ENCODE data around the gene ASCL5.

Gene ASCL5

DNA sequence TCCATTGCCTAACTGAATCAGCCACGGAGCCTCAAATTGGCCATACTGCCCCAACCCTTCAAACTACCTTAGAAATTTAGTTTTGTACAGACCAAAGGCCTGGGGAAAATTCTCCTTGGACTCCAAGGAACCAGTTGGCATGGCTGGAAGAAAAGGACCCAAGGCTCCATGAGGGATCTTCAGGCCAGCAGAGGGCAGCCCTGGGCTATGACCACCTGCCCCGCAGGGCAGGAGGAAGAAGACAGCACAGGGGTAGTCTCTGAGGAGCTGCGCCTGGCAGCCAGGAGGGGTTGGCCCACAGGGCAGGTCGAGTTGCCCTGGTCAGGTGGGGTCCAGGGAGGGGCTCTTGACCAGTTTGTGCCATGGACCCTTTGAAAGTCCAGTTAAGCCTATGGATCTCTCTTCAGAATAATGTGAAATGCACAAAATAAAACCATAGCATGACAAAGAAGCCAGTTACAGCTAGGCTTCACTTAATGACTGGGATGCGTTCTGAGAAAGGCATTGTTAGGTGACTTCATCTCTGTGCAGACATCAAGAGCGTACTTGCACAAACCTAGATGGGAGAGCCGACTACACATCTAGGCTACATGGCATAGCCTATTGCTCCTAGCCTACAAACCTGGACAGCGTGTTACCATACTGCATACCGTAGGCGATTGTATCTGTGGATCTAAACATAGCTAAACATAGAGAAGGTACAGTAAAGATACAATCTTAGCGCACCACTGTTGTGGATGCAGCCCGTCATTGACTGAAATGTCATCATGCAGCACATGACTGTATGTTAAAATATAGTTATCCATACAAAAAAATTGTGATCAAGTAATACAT is 40.9 kb downstream of the ASCL5 start:
- DNase-seq (ENCODE audit: low read depth in 2 of 2), result no peak

GRCh38 chr1:201084295-201084694 is 42.7 kb downstream of the ASCL5 start:
- DNase-seq (ENCODE audit: low read depth in 2 of 2), result no peak

- DNase-seq (ENCODE audit: low read depth in 2 of 2), result no peak
Measured at GRCh38 chr1:201083741-201084140, 43.2 kb downstream of the ASCL5 start.

GRCh38 chr1:201080135-201080534 is 46.8 kb downstream of the ASCL5 start:
- DNase-seq (ENCODE audit: low read depth in 2 of 2), result no peak

DNA sequence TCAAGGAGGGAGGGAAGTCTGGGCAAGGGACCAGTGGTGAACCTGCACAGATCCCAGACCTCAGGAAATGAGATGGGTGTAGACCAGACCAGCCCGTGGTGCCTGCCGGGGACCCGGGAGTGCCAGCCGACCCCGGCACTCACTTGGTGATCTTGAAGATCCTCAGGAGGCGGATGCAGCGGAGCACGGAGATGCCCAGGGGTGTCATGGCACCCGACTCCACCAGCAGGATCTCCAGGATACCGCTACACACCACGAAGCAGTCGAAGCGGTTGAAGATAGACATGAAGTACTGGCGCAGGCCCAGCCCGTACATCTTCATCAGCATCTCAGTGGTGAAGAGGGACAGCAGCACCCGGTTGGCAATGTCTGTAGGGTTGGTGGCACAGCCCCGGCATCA is 49.2 kb downstream of the ASCL5 start:
- no peak for DNase-seq (ENCODE audit: low read depth in 2 of 2)

DNA sequence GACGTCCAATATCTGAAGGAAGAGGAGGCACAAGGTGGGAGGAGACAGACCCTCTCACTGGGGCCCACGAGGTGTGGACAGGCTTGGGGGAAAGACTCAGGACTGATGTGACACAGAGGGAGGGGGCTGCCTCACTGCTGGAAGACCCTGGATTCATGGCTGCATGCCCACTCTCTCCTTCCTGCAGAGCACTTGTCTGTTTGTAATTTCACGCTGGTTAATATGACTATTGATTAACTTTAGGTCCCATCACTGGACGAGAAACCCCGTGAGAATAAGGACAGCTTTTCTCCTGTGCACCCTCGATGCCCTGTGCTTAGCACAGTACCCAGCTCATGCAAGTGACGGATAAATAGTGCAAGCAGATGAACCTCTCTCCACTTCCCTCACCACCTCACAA is 49.9 kb downstream of the ASCL5 start:
- no peak for DNase-seq (ENCODE audit: low read depth in 2 of 2)

DNA sequence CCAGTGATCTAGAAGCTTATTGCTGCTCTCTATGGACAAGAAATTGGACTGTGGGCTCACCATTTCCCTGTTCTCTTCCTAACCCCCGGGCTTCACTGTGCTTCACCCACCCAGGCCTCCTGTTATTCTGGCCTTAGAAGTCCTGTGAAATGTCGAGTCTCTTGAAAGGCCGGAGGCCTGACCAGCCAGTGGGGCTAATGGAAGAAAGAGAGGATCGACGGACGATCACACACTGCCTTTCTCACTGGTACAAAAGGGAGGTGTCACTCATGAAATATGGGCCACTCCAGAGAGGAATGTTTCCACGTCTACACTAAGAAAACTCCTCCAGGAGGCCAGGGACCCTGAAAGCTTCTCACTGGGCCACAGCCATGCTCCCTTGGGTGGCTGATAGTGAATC is 50.9 kb downstream of the ASCL5 start:
- DNase-seq (ENCODE audit: low read depth in 2 of 2), result no peak

GRCh38 chr1:201074018-201074417 is 53.0 kb downstream of the ASCL5 start:
- DNase-seq (ENCODE audit: low read depth in 2 of 2), result no peak

- DNase-seq (ENCODE audit: low read depth in 2 of 2), result no peak
Measured at GRCh38 chr1:201072922-201073321, 54.1 kb downstream of the ASCL5 start.

DNA sequence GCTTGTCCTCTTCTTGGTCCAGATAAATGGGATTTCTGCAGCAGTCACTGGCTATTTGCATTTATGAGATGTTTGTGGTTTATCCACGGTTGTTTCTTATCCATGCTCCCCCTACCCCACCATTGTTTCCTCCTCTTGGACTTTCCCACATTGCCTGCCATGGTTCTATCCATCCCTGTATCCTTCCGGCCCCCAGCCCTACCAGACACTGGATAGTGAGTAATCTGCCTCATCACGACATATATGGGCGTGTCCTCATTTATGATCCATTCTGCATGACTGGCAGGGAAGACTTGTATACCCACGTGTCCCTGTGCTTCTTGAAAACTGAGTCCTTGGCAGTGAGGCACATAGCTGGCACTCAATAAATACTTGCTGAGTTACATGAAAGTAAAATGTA is 54.8 kb downstream of the ASCL5 start:
- no peak for DNase-seq (ENCODE audit: low read depth in 2 of 2)

DNA sequence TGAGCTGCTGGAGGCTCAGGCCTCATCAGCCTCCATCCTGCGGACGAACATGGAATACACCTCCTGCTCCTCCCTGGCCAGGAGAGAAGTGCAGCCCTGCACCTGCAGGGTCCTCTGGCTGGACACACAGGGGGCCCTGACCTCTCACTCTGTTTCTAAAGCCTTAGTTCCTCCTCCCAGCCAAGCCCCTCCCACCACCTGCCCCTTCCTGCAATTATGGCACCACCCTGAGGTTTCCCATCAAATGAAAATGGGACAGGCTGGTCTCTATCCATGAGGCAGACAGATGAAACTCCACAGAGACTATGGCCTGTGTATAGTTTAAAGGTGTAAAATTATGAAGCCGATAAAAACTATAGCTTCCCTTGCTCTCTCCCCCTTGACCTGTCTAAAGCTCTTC is 57.3 kb downstream of the ASCL5 start:
- no peak for DNase-seq (ENCODE audit: low read depth in 2 of 2)

DNA sequence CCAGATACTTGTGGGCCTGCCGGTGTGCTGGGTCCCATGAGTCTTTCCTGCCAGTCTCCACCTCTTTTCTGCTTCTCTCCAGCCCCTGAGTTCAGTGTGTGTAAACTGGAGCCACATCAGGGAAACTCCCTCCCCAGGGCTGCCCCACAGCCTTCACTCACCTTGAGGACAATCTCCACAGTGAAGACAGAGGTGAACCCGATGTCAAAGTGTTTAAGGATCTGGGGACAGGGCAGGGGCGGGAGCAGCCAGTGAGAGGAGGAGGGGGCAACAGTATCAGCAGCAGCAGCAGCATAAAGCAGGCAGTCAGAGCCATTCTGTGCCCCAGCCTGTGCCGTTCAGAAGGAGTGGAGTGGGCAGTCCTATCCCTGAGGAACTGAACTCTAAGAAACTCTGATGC is 58.0 kb downstream of the ASCL5 start:
- no peak for DNase-seq (ENCODE audit: low read depth in 2 of 2)

DNA sequence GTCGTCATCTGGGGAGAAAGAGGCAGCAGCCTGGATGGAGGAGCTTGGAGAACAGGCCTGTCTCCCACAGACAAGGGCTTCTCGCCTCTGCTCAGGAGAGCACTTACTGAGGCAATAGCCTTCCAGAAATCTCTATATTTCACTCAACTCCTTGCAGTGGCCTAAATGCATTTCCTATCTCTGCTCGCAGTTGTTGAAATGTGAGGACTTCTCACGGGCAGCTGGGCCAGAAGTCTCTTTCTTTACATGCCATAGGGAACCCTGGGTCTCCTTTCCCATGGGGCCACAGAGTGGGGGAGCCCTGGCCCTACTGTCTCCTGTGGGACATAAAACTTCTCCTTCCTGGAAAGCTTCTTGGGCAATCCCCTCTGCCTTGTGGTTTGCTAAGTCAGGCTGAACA is 60.0 kb downstream of the ASCL5 start:
- no peak for DNase-seq (ENCODE audit: low read depth in 2 of 2)

GRCh38 chr1:201065686-201066085 is 61.3 kb downstream of the ASCL5 start:
- no peak for DNase-seq (ENCODE audit: low read depth in 2 of 2)

DNA sequence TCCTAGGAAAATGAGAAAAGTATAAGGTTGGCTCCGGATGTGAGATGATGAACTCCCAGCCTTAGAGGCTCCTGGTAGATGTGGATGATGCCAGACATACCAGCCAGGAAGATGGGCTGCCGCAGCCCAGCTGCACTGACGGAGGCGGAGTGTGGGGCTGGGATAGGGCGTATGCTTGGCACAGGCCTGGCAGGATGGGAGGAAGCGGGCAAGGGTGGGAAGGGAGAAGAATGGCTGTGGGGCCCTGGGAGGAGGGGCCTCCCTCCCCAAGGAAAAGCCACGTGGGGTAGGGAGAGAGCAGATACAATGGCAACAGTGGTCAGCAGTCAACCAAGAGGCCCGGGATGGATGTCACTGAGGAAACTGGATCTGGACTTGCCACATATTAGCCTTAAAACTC is 62.2 kb downstream of the ASCL5 start:
- no peak for DNase-seq (ENCODE audit: low read depth in 2 of 2)
